Hepatocyte (in vitro differentiated cells): ENCODE results near the gene JARID2. TPM values are rescaled to one million over a fixed set of nuclear protein-coding genes. Genes with fewer than 3 reads are reported as not detected.

ENCODE experiments used
- DNase-seq: peaks from one replicate; pipeline ENCODE4 v3.0.0-alpha.2; 2016; ENCODE audit warnings: low spot score
- H2AFZ ChIP-seq: fragments of 200-600 bp; sonication (generic); 2 replicates; pipeline ENCODE4 v1.6.0; 2016; ENCODE audit warnings: antibody characterized with exemption, mild to moderate bottlenecking
- H3K27ac ChIP-seq: fragments of 200-600 bp; sonication (generic); 2 replicates; pipeline ENCODE4 v1.5.1; 2016; ENCODE audit warnings: mild to moderate bottlenecking
- H3K27me3 ChIP-seq: fragments of 200-600 bp; sonication (generic); 2 replicates; pipeline ENCODE4 v1.6.1; 2016
- H3K36me3 ChIP-seq: fragments of 200-600 bp; sonication (generic); replicated peaks from 2 replicates; pipeline ENCODE4 v1.5.1; 2016; ENCODE audit warnings: low read depth; ENCODE audit not compliant: insufficient read depth
- H3K4me1 ChIP-seq: fragments of 200-600 bp; sonication (generic); 2 replicates; pipeline ENCODE4 v1.5.1; 2016; ENCODE audit warnings: mild to moderate bottlenecking, moderate library complexity; ENCODE audit not compliant: insufficient read depth
- H3K4me2 ChIP-seq: fragments of 200-600 bp; sonication (generic); 2 replicates; pipeline ENCODE4 v1.6.0; 2016
- H3K4me3 ChIP-seq: fragments of 200-600 bp; sonication (generic); 2 replicates; pipeline ENCODE4 v1.5.1; 2016; ENCODE audit warnings: mild to moderate bottlenecking
- H3K79me2 ChIP-seq: fragments of 200-600 bp; sonication (generic); 2 replicates; pipeline ENCODE4 v1.6.0; 2017; ENCODE audit warnings: mild to moderate bottlenecking
- H3K9me2 ChIP-seq: fragments of 200-600 bp; sonication (generic); replicated peaks from 2 replicates; pipeline ENCODE4 v1.6.0; 2017; ENCODE audit warnings: mild to moderate bottlenecking; ENCODE audit not compliant: insufficient read depth
- H3K9me3 ChIP-seq: fragments of 200-600 bp; sonication (generic); 2 replicates; pipeline ENCODE4 v1.5.1; 2016; ENCODE audit warnings: low read depth, mild to moderate bottlenecking
- H4K20me1 ChIP-seq: fragments of 200-600 bp; sonication (generic); 2 replicates; pipeline ENCODE4 v1.6.0; 2016; ENCODE audit warnings: mild to moderate bottlenecking; ENCODE audit not compliant: insufficient read depth, poor library complexity, severe bottlenecking
- CTCF ChIP-seq: fragments of 200-600 bp; sonication (generic); IDR thresholded peaks from 2 replicates; pipeline ENCODE4 v1.5.1; 2016; ENCODE audit warnings: antibody characterized with exemption, mild to moderate bottlenecking; ENCODE audit not compliant: poor library complexity
- EZH2 ChIP-seq: fragments of 200-600 bp; sonication (generic); IDR thresholded peaks from 2 replicates; pipeline ENCODE4 v1.6.1; 2016; ENCODE audit warnings: antibody characterized with exemption, mild to moderate bottlenecking, borderline replicate concordance
- EZH2phosphoT487 ChIP-seq: fragments of 200-600 bp; sonication (generic); IDR thresholded peaks from one replicate; pipeline ENCODE4 v1.6.1; 2018; ENCODE audit warnings: antibody characterized with exemption, mild to moderate bottlenecking, low read depth, moderate library complexity; ENCODE audit not compliant: unreplicated experiment, severe bottlenecking
- WGBS: methylation state at CpG from one replicate; pipeline ENCODE4 v1.1.6; 2016; ENCODE audit warnings: low lambda C conversion rate; ENCODE audit errors: missing lambda C conversion rate; 5-methylcytosine and 5-hydroxymethylcytosine counted together
- polyA plus RNA-seq: library from polyadenylated mRNA; unstranded; fragments of >200 nt; fragmentation: Nextera tagmentation; extraction: Ambion mirVana; gene quantifications from 2 replicates; pipeline ENCODE4 v1.2.1, GENCODE V29; 2016
- total RNA-seq: library from RNA; depleted of rRNA; stranded (reverse); fragments of >200 nt; gene quantifications from 2 replicates; pipeline ENCODE4 v1.2.3, GENCODE V29; 2014

Gene JARID2
- total and polyA plus RNA-seq, 2 experiments from 2014 or later = 4.6 to 11.6 TPM

- peaks cover 3% of the 10 kb centered on the region for H4K20me1 ChIP-seq
- no peaks in the 10 kb centered on the region for H3K27me3 ChIP-seq
- no peaks in the 10 kb centered on the region for H3K9me2 ChIP-seq
- DNase-seq = no peak
- no peak overlapping the region for H3K4me2 ChIP-seq
- H3K36me3 ChIP-seq = no peaks in the 10 kb centered on the region
- H3K27ac ChIP-seq = no peak overlapping the region
- H3K4me1 ChIP-seq = peaks cover 13% of the 10 kb centered on the region
- H3K9me3 ChIP-seq = peaks cover 14% of the 10 kb centered on the region
- H2AFZ ChIP-seq = no peak overlapping the region
- no peak overlapping the region for H3K4me3 ChIP-seq
- H3K79me2 ChIP-seq = peaks cover 49% of the 10 kb centered on the region
- 99% methylated on average over 6 of the region's 6 CpGs for WGBS
- TF ChIP-seq CTCF = no peak
- TF ChIP-seq EZH2phosphoT487 = no peak
- no peak for TF ChIP-seq EZH2
These were observed 171.2 kb downstream of the JARID2 start for GRCh38 chr6:15416932-15417509.

GRCh38 chr6:15417811-15418210 lies 171.9 kb downstream of the JARID2 start:
- DNase-seq = no peak
- TF ChIP-seq EZH2phosphoT487 (no peak), CTCF (no peak), EZH2 (no peak)
- Histone ChIP-seq H3K9me3 (peaks cover 14% of the 10 kb centered on the region), H3K4me2 (no peak overlapping the region), H3K79me2 (peaks cover 51% of the 10 kb centered on the region), H3K27me3 (no peaks in the 10 kb centered on the region), H3K4me3 (no peak overlapping the region), H3K36me3 (no peaks in the 10 kb centered on the region), H2AFZ (no peak overlapping the region), H3K4me1 (peaks cover 13% of the 10 kb centered on the region), H3K9me2 (no peaks in the 10 kb centered on the region), H3K27ac (no peak overlapping the region), H4K20me1 (peaks cover 5% of the 10 kb centered on the region)
- 97% methylated on average over 5 of the region's 5 CpGs for WGBS

GRCh38 chr6:15419493-15419892 lies 173.6 kb downstream of the JARID2 start:
- 95% methylated on average over 2 of the region's 2 CpGs for WGBS
- TF ChIP-seq CTCF = no peak
- no peak for TF ChIP-seq EZH2
- H3K9me3 ChIP-seq = peaks cover 14% of the 10 kb centered on the region
- H2AFZ ChIP-seq = no peak overlapping the region
- H3K4me1 ChIP-seq = peaks cover 1% of the 10 kb centered on the region
- DNase-seq = no peak
- no peaks in the 10 kb centered on the region for H3K27me3 ChIP-seq
- peak overlapping the region; percentile 16 for H3K4me3 ChIP-seq
- H3K9me2 ChIP-seq = no peaks in the 10 kb centered on the region
- H3K79me2 ChIP-seq = peaks cover 65% of the 10 kb centered on the region
- H3K4me2 ChIP-seq = no peak overlapping the region
- H4K20me1 ChIP-seq = peaks cover 5% of the 10 kb centered on the region
- H3K36me3 ChIP-seq = no peaks in the 10 kb centered on the region
- H3K27ac ChIP-seq = no peak overlapping the region
